H1 (cell line): ENCODE results near the gene SATB2. TPM values are rescaled to one million over a fixed set of nuclear protein-coding genes. Genes with fewer than 3 reads are reported as not detected.

Experiments used
- BCL11A ChIP-seq, 2 experiments: IDR thresholded peaks; one replicate each; pipeline ENCODE4 v1.6.1; 2011; ENCODE audit warnings: low read depth in 2 of 2, low read length in 2 of 2, mild to moderate bottlenecking in 2 of 2
- CEBPB ChIP-seq: IDR thresholded peaks from 2 replicates; pipeline ENCODE4 v1.6.1; 2012; ENCODE audit warnings: low read depth, low read length
- CHD1 ChIP-seq: IDR thresholded peaks from 2 replicates; pipeline ENCODE4 v1.6.1; 2012; ENCODE audit warnings: low read depth, low read length, improper control_type of control experiment
- CHD2 ChIP-seq: IDR thresholded peaks from 2 replicates; pipeline ENCODE4 v1.6.1; 2012; ENCODE audit warnings: low read length, improper control_type of control experiment
- CTBP2 ChIP-seq: IDR thresholded peaks from 2 replicates; pipeline ENCODE4 v1.7.0; 2011; ENCODE audit warnings: borderline replicate concordance, mild to moderate bottlenecking, moderate library complexity, mixed read lengths, low read length; ENCODE audit not compliant: insufficient read depth, insufficient read length
- CTCF ChIP-seq, 3 experiments: IDR thresholded peaks; 1 replicate in 2 of 3; 2 replicates in 1 of 3; pipeline versions ENCODE4 v1.5.1 to v1.6.1; 2011; ENCODE audit warnings: low read length in 3 of 3, mild to moderate bottlenecking in 3 of 3, inconsistent platforms in 2 of 3, low read depth in 1 of 3, moderate library complexity in 1 of 3; ENCODE audit not compliant: insufficient read depth in 1 of 3; ENCODE audit errors: control extremely low read depth in 1 of 3
- FOSL1 ChIP-seq: IDR thresholded peaks from 2 replicates; pipeline ENCODE4 v1.6.1; 2011; ENCODE audit warnings: mild to moderate bottlenecking, low read depth, low read length, moderate library complexity; ENCODE audit not compliant: insufficient read depth
- KDM1A ChIP-seq: fragments of 200-600, 300-600 bp; sonication (generic); IDR thresholded peaks from 2 replicates; pipeline ENCODE4 v1.7.1; 2016; ENCODE audit warnings: mild to moderate bottlenecking, low read length, borderline replicate concordance
- KDM4A ChIP-seq: IDR thresholded peaks from one replicate; pipeline ENCODE4 v1.7.1; 2012; ENCODE audit warnings: low read depth, mild to moderate bottlenecking, moderate library complexity, low read length, inconsistent platforms; ENCODE audit not compliant: severe bottlenecking
- KDM5A ChIP-seq: fragments of 200-600 bp; IDR thresholded peaks from 2 replicates; pipeline ENCODE4 v1.7.1; 2012; ENCODE audit warnings: mild to moderate bottlenecking, low read length, inconsistent platforms, mixed read lengths
- MAFK ChIP-seq: IDR thresholded peaks from 2 replicates; pipeline ENCODE4 v1.6.1; 2012; ENCODE audit warnings: low read depth, mild to moderate bottlenecking, improper control_type of control experiment, low read length
- MAX ChIP-seq: IDR thresholded peaks from 2 replicates; pipeline ENCODE4 v1.6.1; 2012; ENCODE audit warnings: inconsistent platforms
- NANOG ChIP-seq: IDR thresholded peaks from 2 replicates; pipeline ENCODE4 v1.6.1; 2011; ENCODE audit warnings: low read length, low read depth, mild to moderate bottlenecking, inconsistent platforms; ENCODE audit not compliant: insufficient read depth, poor library complexity, severe bottlenecking
- POLR2AphosphoS5 ChIP-seq: IDR thresholded peaks from 2 replicates; pipeline ENCODE4 v1.6.1; 2011; ENCODE audit warnings: low read depth, low read length
- RBBP5 ChIP-seq: IDR thresholded peaks from 2 replicates; pipeline ENCODE4 v1.7.1; 2012; ENCODE audit warnings: low read depth, mild to moderate bottlenecking, inconsistent platforms, low read length, moderate library complexity, borderline replicate concordance
- SIRT6 ChIP-seq: IDR thresholded peaks from one replicate; pipeline ENCODE4 v1.7.1; 2012; ENCODE audit warnings: low read length, inconsistent platforms
- SP1 ChIP-seq: IDR thresholded peaks from 2 replicates; pipeline ENCODE4 v1.6.1; 2011; ENCODE audit warnings: low read depth, low read length
- SUZ12 ChIP-seq: fragments of 200-600 bp; sonication (generic); IDR thresholded peaks from 2 replicates; pipeline ENCODE4 v1.6.1; 2012; ENCODE audit warnings: mild to moderate bottlenecking, inconsistent platforms, low read length, moderate library complexity, mixed read lengths
- YY1 ChIP-seq: IDR thresholded peaks from 2 replicates; pipeline ENCODE4 v1.6.1; 2011; ENCODE audit warnings: low read depth, mild to moderate bottlenecking, low read length
- ZNF274 ChIP-seq: IDR thresholded peaks from 2 replicates; pipeline ENCODE4 v1.7.0; 2012; ENCODE audit warnings: low read length, borderline replicate concordance; ENCODE audit errors: extremely low read depth
- polyA plus RNA-seq, 7 experiments: library from polyadenylated mRNA; depleted of rRNA in 3 of 7; stranded (reverse) in 5 of 7; unstranded in 2 of 7; fragments of >200 nt in 5 of 7; fragments of 200-250 nt in 2 of 7; gene quantifications; 1 replicate in 5 of 7; 2 replicates in 1 of 7; 4 replicates in 1 of 7; pipeline versions ENCODE4 v1.2.1 to v1.2.3, GENCODE V29; 2011 to 2013; ENCODE audit warnings: missing spikeins in 2 of 7, mixed read lengths in 2 of 7
- total RNA-seq: library from RNA; stranded (reverse); fragmentation: NEBNext Ultra II Directional; extraction: Animal tissue kit (Norgen Biotek cat#: 25700); gene quantifications from 2 replicates; pipeline ENCODE4 v1.2.1, GENCODE V29; 2021

Gene SATB2
- total and polyA plus RNA-seq, 2 of the 8 experiments (the other 6 are each of a cell fraction or from before 2014, with no cell fraction given) = 1.3 to 5.7 TPM

GRCh38 chr2:199459286-199460100 is 1.8 kb upstream of the SATB2 start (continued):
- TF ChIP-seq MAX (peak; percentile 98), MAFK (no peak), CTCF (IDR thresholded peaks at IDR 0.05; ENCODE audit: control extremely low read depth in 1 of 3, insufficient read depth in 1 of 3, low read depth in 1 of 3, low read length in 3 of 3) (no peak), KDM1A (peak; percentile 55; the same call in 1 of the 2 replicates), CHD1 (no peak), RBBP5 (peak; percentile 42; the same call in 1 of the 2 replicates), CTBP2 (peak; percentile 82), BCL11A (IDR thresholded peaks at IDR 0.05; ENCODE audit: low read depth in 2 of 2, low read length in 2 of 2) (no peak), SUZ12 (peak; percentile 49; the same call in 1 of the 2 replicates), SP1 (no peak; the same call in none of the 2 replicates), KDM4A (peak; percentile 98), KDM5A (no peak), NANOG (no peak), POLR2AphosphoS5 (no peak), SIRT6 (no peak), CHD2 (no peak), ZNF274 (no peak), CEBPB (no peak), FOSL1 (no peak), YY1 (no peak; the same call in 1 of the 2 replicates)
